Calu3 (cell line): Measurements from ENCODE around the gene ZNF710. TPM values are rescaled to one million over a fixed set of nuclear protein-coding genes. Genes with fewer than 3 reads are reported as not detected.
A peak's percentile ranks its signal among the peaks of the same experiment; 100 is the strongest.

ENCODE experiments used
- BruUV-seq: library from RNA; stranded (reverse); fragments of 400-500 nt; replicated peaks from 2 replicates; lab custom pipeline; 2021; lab: Mats Ljungman, UMichigan
- CTCF ChIA-PET: fragments of 300-600 bp; sonication (Branson Sonifier 250); formaldehyde crosslinking; loops from one replicate; lab custom pipeline; 2022; ENCODE audit warnings: antibody characterized with exemption; lab: Charles Lee
- DNase-seq: peaks from one replicate; pipeline ENCODE4 v3.0.0; 2022
- H3K27ac Mint-ChIP-seq: one replicate; pipeline ENCODE4 v1.8.0; 2022; ENCODE audit warnings: mixed read lengths; ENCODE audit not compliant: unreplicated experiment
- H3K27me3 Mint-ChIP-seq: one replicate; pipeline ENCODE4 v1.8.0; 2022; ENCODE audit warnings: mixed read lengths; ENCODE audit not compliant: unreplicated experiment
- H3K36me3 Mint-ChIP-seq: one replicate; pipeline ENCODE4 v1.8.0; 2022; ENCODE audit warnings: mild to moderate bottlenecking, moderate library complexity, mixed read lengths; ENCODE audit not compliant: insufficient read depth, unreplicated experiment
- H3K4me1 Mint-ChIP-seq: one replicate; pipeline ENCODE4 v1.8.0; 2022; ENCODE audit warnings: mild to moderate bottlenecking, low read depth, mixed read lengths; ENCODE audit not compliant: unreplicated experiment
- H3K4me3 Mint-ChIP-seq: one replicate; pipeline ENCODE4 v1.8.0; 2022; ENCODE audit warnings: mild to moderate bottlenecking, low read depth, moderate library complexity, mixed read lengths; ENCODE audit not compliant: unreplicated experiment
- H3K9me3 Mint-ChIP-seq: one replicate; pipeline ENCODE4 v1.8.0; 2022; ENCODE audit warnings: low read depth, mixed read lengths; ENCODE audit not compliant: unreplicated experiment
- CTCF ChIP-seq: fragments of 200-600 bp; IDR thresholded peaks from one replicate; pipeline ENCODE4 v1.8.0; 2022; ENCODE audit warnings: antibody characterized with exemption; ENCODE audit not compliant: unreplicated experiment
- intact Hi-C: fragments of 100-400 bp; cut with micrococcal nuclease; formaldehyde crosslinking; loops from one replicate; pipeline ENCODE4 v1.10.0; 2022; ENCODE audit not compliant: unreplicated experiment
- total RNA-seq: library from RNA; stranded (reverse); gene quantifications from 2 replicates; pipeline ENCODE4 v1.2.3, GENCODE V29; 2022

The ZNF710 gene
- total RNA-seq, 1 experiment from 2014 or later = 15.4 TPM

DNA sequence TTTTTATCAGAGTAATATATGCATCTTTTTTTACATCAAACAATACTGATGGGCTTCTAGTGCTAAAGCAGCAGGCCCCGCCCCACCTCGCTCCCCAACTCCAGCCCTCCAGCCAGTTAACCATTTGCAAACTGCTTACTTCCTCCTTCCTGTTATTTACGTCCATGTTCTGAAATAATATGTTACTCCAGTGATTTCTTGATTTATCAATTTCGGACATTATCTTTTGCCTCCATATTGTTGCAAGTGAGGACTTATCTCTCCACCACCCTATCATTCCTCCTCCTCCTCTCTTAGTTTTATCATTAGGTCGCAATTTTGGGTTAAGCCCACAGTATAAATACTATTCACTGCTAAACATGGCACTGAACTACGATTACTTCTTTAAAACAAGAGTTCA is 39.5 kb downstream of the ZNF710 start:
- Mint-ChIP-seq H3K27ac (no peak overlapping the region), H3K36me3 (peaks cover 12% of the 10 kb centered on the region), H3K27me3 (no peaks in the 10 kb centered on the region), H3K4me3 (no peak overlapping the region), H3K4me1 (peaks cover 61% of the 10 kb centered on the region), H3K9me3 (no peaks in the 10 kb centered on the region)
- no peak for DNase-seq
- BruUV-seq = no TSS peak
- intact Hi-C loops = no loop called here
- TF ChIP-seq CTCF = no peak
- CTCF ChIA-PET = no interaction called here

DNA sequence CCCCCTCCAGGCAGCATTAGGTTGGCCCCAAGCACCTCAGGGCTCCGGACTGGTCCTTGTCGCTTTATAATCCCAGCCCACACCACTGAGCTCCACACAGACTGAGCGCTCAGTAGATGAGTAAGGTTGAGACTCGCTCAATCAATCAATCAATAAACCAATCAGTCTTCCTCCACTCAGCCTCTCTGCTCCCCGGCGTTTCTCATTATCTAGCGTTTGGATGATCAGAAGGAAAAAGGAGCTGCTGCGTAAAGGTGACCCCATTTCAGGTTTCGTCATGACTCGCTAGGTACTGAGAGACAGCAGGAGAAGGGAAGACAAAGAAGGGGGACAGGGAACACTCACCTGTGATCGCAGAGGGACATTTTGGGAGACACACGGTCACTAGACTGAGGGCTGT is 41.2 kb downstream of the ZNF710 start:
- Mint-ChIP-seq H3K27me3 (no peaks in the 10 kb centered on the region), H3K36me3 (peaks cover 22% of the 10 kb centered on the region), H3K9me3 (no peaks in the 10 kb centered on the region), H3K27ac (no peak overlapping the region), H3K4me3 (no peak overlapping the region), H3K4me1 (peaks cover 57% of the 10 kb centered on the region)
- BruUV-seq = no TSS peak
- intact Hi-C loops = no loop called here
- CTCF ChIA-PET = interaction anchor here (0.9 kb wide), 1 partner anchor 13 kb away, joined by 3 read pairs; no protein-coding TSS in a partner anchor
- no peak for TF ChIP-seq CTCF
- no peak for DNase-seq

GRCh38 chr15:90042766-90043529 is 41.8 kb downstream of the ZNF710 start:
- intact Hi-C loops = no loop called here
- CTCF ChIA-PET = no interaction called here
- no TSS peak for BruUV-seq
- no peak for TF ChIP-seq CTCF
- peaks cover 51% of the 10 kb centered on the region for H3K4me1 Mint-ChIP-seq
- peaks cover 16% of the 10 kb centered on the region for H3K36me3 Mint-ChIP-seq
- H3K4me3 Mint-ChIP-seq = no peak overlapping the region
- DNase-seq = no peak
- H3K9me3 Mint-ChIP-seq = no peaks in the 10 kb centered on the region
- no peaks in the 10 kb centered on the region for H3K27me3 Mint-ChIP-seq
- H3K27ac Mint-ChIP-seq = no peak overlapping the region

GRCh38 chr15:90043530-90044010 is 42.4 kb downstream of the ZNF710 start:
- BruUV-seq = no TSS peak
- H3K9me3 Mint-ChIP-seq = no peaks in the 10 kb centered on the region
- CTCF ChIA-PET = no interaction called here
- no peaks in the 10 kb centered on the region for H3K27me3 Mint-ChIP-seq
- peak overlapping the region; percentile 7 for H3K27ac Mint-ChIP-seq
- peaks cover 45% of the 10 kb centered on the region for H3K4me1 Mint-ChIP-seq
- H3K36me3 Mint-ChIP-seq = peaks cover 12% of the 10 kb centered on the region
- no peak for TF ChIP-seq CTCF
- intact Hi-C loops = no loop called here
- DNase-seq = no peak
- no peak overlapping the region for H3K4me3 Mint-ChIP-seq
